ENCODE results near the gene SPC24.
"Not testable (repeated sequence)": the region's sequence is repeated elsewhere in the genome, so short reads cannot be mapped to it uniquely, and the experiment has no call there.

SPC24 gene

GRCh38 chr19:11141937-11142527 is 13.6 kb downstream of the SPC24 start:
- Histone ChIP-seq H3K4me2 (ENCODE audit: low read length) (no peak overlapping the region), H3K36me3 (ENCODE audit: control insufficient read depth, low read length) (peaks cover 22% of the 10 kb centered on the region), H3K27ac (ENCODE audit: low read depth, low read length) (no peak overlapping the region), H4K20me1 (ENCODE audit: control insufficient read depth, insufficient read depth, low read depth, low read length) (no peaks in the 10 kb centered on the region), H3K9me2 (replicated peaks; ENCODE audit: control insufficient read depth, low read length) (no peaks in the 10 kb centered on the region), H3F3A (ENCODE audit: control insufficient read depth, insufficient read depth) (peaks cover 29% of the 10 kb centered on the region), H3K4me1 (ENCODE audit: control insufficient read depth, low read length) (peaks cover 64% of the 10 kb centered on the region), H3K79me2 (ENCODE audit: control insufficient read depth, low read length) (no peaks in the 10 kb centered on the region), H3K4me3 (ENCODE audit: low read length) (no peak overlapping the region), H3K27me3 (ENCODE audit: control insufficient read depth, low read length) (no peaks in the 10 kb centered on the region), H3K9me3 (ENCODE audit: control insufficient read depth, insufficient read depth, low read length) (no peaks in the 10 kb centered on the region)
- TF ChIP-seq EZH2phosphoT487 (IDR thresholded peaks at IDR 0.05; ENCODE audit: borderline replicate concordance, low read length): no peak

- no peaks in the 10 kb centered on the region for H4K20me1 ChIP-seq (ENCODE audit: control insufficient read depth, insufficient read depth, low read depth, low read length)
- no peaks in the 10 kb centered on the region for H3K79me2 ChIP-seq (ENCODE audit: control insufficient read depth, low read length)
- no peak overlapping the region for H3K4me3 ChIP-seq (ENCODE audit: low read length)
- H3K27ac ChIP-seq (ENCODE audit: low read depth, low read length): peak overlapping the region; percentile 70; the same call in 1 of the 2 replicates
- no peaks in the 10 kb centered on the region for H3K9me2 ChIP-seq (replicated peaks; ENCODE audit: control insufficient read depth, low read length)
- no peaks in the 10 kb centered on the region for H3K9me3 ChIP-seq (ENCODE audit: control insufficient read depth, insufficient read depth, low read length)
- peaks cover 70% of the 10 kb centered on the region for H3K4me1 ChIP-seq (ENCODE audit: control insufficient read depth, low read length)
- TF ChIP-seq CTCF (IDR thresholded peaks at IDR 0.05; ENCODE audit: low read depth, low read length, poor library complexity, severe bottlenecking): no peak
- TF ChIP-seq EZH2phosphoT487 (IDR thresholded peaks at IDR 0.05; ENCODE audit: borderline replicate concordance, low read length): no peak
- no peaks in the 10 kb centered on the region for H3K27me3 ChIP-seq (ENCODE audit: control insufficient read depth, low read length)
- peaks cover 17% of the 10 kb centered on the region for H3K36me3 ChIP-seq (ENCODE audit: control insufficient read depth, low read length)
- peak overlapping the region; percentile 34; the same call in 1 of the 2 replicates for H3K4me2 ChIP-seq (ENCODE audit: low read length)
- H3F3A ChIP-seq (ENCODE audit: control insufficient read depth, insufficient read depth): peaks cover 30% of the 10 kb centered on the region
Measured at GRCh38 chr19:11140896-11141295, 14.7 kb downstream of the SPC24 start.

GRCh38 chr19:11140023-11140538 is 15.5 kb downstream of the SPC24 start:
- Histone ChIP-seq H3F3A (ENCODE audit: control insufficient read depth, insufficient read depth) (peaks cover 28% of the 10 kb centered on the region), H3K27ac (ENCODE audit: low read depth, low read length) (peak overlapping the region; percentile 70), H3K4me1 (ENCODE audit: control insufficient read depth, low read length) (peaks cover 72% of the 10 kb centered on the region), H3K4me2 (ENCODE audit: low read length) (peak overlapping the region; percentile 60), H3K4me3 (ENCODE audit: low read length) (peak overlapping the region; percentile 30; the same call in 1 of the 2 replicates)
- H4K20me1 ChIP-seq (ENCODE audit: control insufficient read depth, insufficient read depth, low read depth, low read length); H3K9me2 ChIP-seq (replicated peaks; ENCODE audit: control insufficient read depth, low read length); H3K9me3 ChIP-seq (ENCODE audit: control insufficient read depth, insufficient read depth, low read length); H3K27me3 ChIP-seq (ENCODE audit: control insufficient read depth, low read length); H3K79me2 ChIP-seq (ENCODE audit: control insufficient read depth, low read length); H3K36me3 ChIP-seq (ENCODE audit: control insufficient read depth, low read length): not testable (repeated sequence)

- Histone ChIP-seq H3K27me3 (ENCODE audit: control insufficient read depth, low read length) (no peaks in the 10 kb centered on the region), H3K27ac (ENCODE audit: low read depth, low read length) (peak overlapping the region; percentile 70), H3K4me2 (ENCODE audit: low read length) (peak overlapping the region; percentile 60), H3K36me3 (ENCODE audit: control insufficient read depth, low read length) (peaks cover 4% of the 10 kb centered on the region), H3F3A (ENCODE audit: control insufficient read depth, insufficient read depth) (peaks cover 22% of the 10 kb centered on the region), H3K79me2 (ENCODE audit: control insufficient read depth, low read length) (no peaks in the 10 kb centered on the region), H3K9me2 (replicated peaks; ENCODE audit: control insufficient read depth, low read length) (no peaks in the 10 kb centered on the region), H3K4me1 (ENCODE audit: control insufficient read depth, low read length) (peaks cover 70% of the 10 kb centered on the region), H3K9me3 (ENCODE audit: control insufficient read depth, insufficient read depth, low read length) (no peaks in the 10 kb centered on the region), H3K4me3 (ENCODE audit: low read length) (peak overlapping the region; percentile 30), H4K20me1 (ENCODE audit: control insufficient read depth, insufficient read depth, low read depth, low read length) (no peaks in the 10 kb centered on the region)
- no peak for TF ChIP-seq CTCF (IDR thresholded peaks at IDR 0.05; ENCODE audit: low read depth, low read length, poor library complexity, severe bottlenecking)
- TF ChIP-seq EZH2phosphoT487 (IDR thresholded peaks at IDR 0.05; ENCODE audit: borderline replicate concordance, low read length): no peak
Measured at GRCh38 chr19:11138601-11139300, 16.8 kb downstream of the SPC24 start.
